ENCODE results near the gene LRFN2.
A peak's percentile ranks its signal among the peaks of the same experiment; 100 is the strongest.

LRFN2 gene

GRCh38 chr6:40516429-40516828 lies 70.7 kb downstream of the LRFN2 start:
- no peak for DNase-seq (ENCODE audit: low read depth)

GRCh38 chr6:40512340-40512739 lies 74.8 kb downstream of the LRFN2 start:
- no peak for DNase-seq (ENCODE audit: low read depth)

GRCh38 chr6:40511884-40512283 lies 75.3 kb downstream of the LRFN2 start:
- DNase-seq (ENCODE audit: low read depth), result no peak

GRCh38 chr6:40510442-40510841 lies 76.7 kb downstream of the LRFN2 start:
- no peak for DNase-seq (ENCODE audit: low read depth)

- DNase-seq (ENCODE audit: low read depth), result no peak
Measured at GRCh38 chr6:40509716-40510260, 77.4 kb downstream of the LRFN2 start.

GRCh38 chr6:40509086-40509485 lies 78.1 kb downstream of the LRFN2 start:
- DNase-seq (ENCODE audit: low read depth), result no peak

- no peak for DNase-seq (ENCODE audit: low read depth)
Measured at GRCh38 chr6:40506954-40507353, 80.2 kb downstream of the LRFN2 start.

- no peak for DNase-seq (ENCODE audit: low read depth)
Measured at GRCh38 chr6:40505191-40505810, 81.9 kb downstream of the LRFN2 start.

- DNase-seq (ENCODE audit: low read depth), result no peak
Measured at GRCh38 chr6:40504274-40504673, 82.9 kb downstream of the LRFN2 start.

- no peak for DNase-seq (ENCODE audit: low read depth)
Measured at GRCh38 chr6:40500227-40500626, 86.9 kb downstream of the LRFN2 start.

GRCh38 chr6:40499215-40499614 lies 87.9 kb downstream of the LRFN2 start:
- no peak for DNase-seq (ENCODE audit: low read depth)

- no peak for DNase-seq (ENCODE audit: low read depth)
Measured at GRCh38 chr6:40498148-40498547, 89.0 kb downstream of the LRFN2 start.

- DNase-seq (ENCODE audit: low read depth), result no peak
Measured at GRCh38 chr6:40492187-40492586, 95.0 kb downstream of the LRFN2 start.

GRCh38 chr6:40490508-40490907 lies 96.7 kb downstream of the LRFN2 start:
- no peak for DNase-seq (ENCODE audit: low read depth)

GRCh38 chr6:40489798-40490197 lies 97.4 kb downstream of the LRFN2 start:
- DNase-seq (ENCODE audit: low read depth), result no peak

GRCh38 chr6:40486576-40486975 lies 100.6 kb downstream of the LRFN2 start:
- DNase-seq (ENCODE audit: low read depth), result no peak

- DNase-seq (ENCODE audit: low read depth), result no peak
Measured at GRCh38 chr6:40485795-40486194, 101.4 kb downstream of the LRFN2 start.

- DNase-seq (ENCODE audit: low read depth), result no peak
Measured at GRCh38 chr6:40485300-40485699, 101.9 kb downstream of the LRFN2 start.

GRCh38 chr6:40484066-40484465 lies 103.1 kb downstream of the LRFN2 start:
- DNase-seq (ENCODE audit: low read depth), result no peak

- no peak for DNase-seq (ENCODE audit: low read depth)
Measured at GRCh38 chr6:40482532-40482931, 104.6 kb downstream of the LRFN2 start.

- no peak for DNase-seq (ENCODE audit: low read depth)
Measured at GRCh38 chr6:40480678-40481077, 106.5 kb downstream of the LRFN2 start.

GRCh38 chr6:40479706-40480105 lies 107.5 kb downstream of the LRFN2 start:
- DNase-seq (ENCODE audit: low read depth), result no peak

GRCh38 chr6:40477246-40478126 lies 109.7 kb downstream of the LRFN2 start:
- peak; percentile 5 for DNase-seq (ENCODE audit: low read depth)

Data from stimulated activated CD8-positive, alpha-beta memory T cell treated with anti-CD3 and anti-CD28 coated beads, Interleukin-12 subunit alpha, Interleukin-12 subunit beta, amount 100 ng/mL, for 4 hours (primary cell).